Ecto neural progenitor cell (in vitro differentiated cells): ENCODE data around the gene CDC37L1.
"Not testable (repeated sequence)": the region's sequence is repeated elsewhere in the genome, so short reads cannot be mapped to it uniquely, and the experiment has no call there.

Experiments used
- DNase-seq: peaks from one replicate; pipeline ENCODE4 v3.0.0-alpha.2; 2018; ENCODE audit warnings: low spot score

The CDC37L1 gene

DNA sequence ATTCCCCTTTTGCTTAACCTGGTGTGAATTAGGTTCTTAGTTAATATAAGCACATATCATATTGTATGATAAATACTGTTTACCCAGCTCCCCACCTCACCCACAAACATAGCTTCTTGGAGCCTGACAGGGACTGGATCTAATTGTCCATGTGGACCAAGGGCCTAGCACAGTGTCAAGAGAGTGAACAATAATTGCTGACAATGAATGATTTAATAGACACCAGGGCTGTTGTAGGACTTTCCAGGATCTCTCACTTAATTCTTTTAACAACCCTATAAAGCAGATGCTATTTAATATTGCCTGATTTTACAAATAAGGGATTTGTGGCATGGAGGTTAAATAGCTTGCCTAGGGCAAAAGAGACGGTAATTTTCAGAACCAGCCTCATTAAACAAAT is 36.8 kb downstream of the CDC37L1 start:
- no peak for DNase-seq

GRCh38 chr9:4717815-4718214 is 38.4 kb downstream of the CDC37L1 start:
- no peak for DNase-seq

DNA sequence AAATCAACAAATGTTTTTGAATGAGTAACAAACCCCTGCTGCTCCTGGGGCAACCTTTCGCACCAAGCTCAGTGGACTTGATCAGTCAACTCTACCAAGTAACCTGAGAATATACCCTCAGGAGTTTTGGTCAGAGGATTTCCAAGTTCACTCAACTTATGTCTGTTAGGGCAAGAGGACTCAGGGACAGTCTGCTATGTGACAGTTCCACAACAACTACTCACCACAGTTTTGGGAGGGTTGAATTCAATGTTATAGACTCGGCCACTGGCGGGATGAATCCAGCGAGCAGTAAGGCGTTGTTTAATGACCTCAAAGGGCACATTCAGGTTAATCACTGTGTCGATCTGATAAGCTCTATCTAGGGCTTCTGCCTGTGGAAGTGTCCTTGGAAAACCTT is 39.5 kb downstream of the CDC37L1 start:
- DNase-seq: no peak

- no peak for DNase-seq
Measured at GRCh38 chr9:4721736-4722135, 42.4 kb downstream of the CDC37L1 start.

- no peak for DNase-seq
Measured at GRCh38 chr9:4725706-4726442, 46.5 kb downstream of the CDC37L1 start.

- no peak for DNase-seq
Measured at GRCh38 chr9:4727593-4727992, 48.2 kb downstream of the CDC37L1 start.

GRCh38 chr9:4732890-4733289 is 53.5 kb downstream of the CDC37L1 start:
- no peak for DNase-seq

GRCh38 chr9:4734150-4734549 is 54.8 kb downstream of the CDC37L1 start:
- no peak for DNase-seq

DNA sequence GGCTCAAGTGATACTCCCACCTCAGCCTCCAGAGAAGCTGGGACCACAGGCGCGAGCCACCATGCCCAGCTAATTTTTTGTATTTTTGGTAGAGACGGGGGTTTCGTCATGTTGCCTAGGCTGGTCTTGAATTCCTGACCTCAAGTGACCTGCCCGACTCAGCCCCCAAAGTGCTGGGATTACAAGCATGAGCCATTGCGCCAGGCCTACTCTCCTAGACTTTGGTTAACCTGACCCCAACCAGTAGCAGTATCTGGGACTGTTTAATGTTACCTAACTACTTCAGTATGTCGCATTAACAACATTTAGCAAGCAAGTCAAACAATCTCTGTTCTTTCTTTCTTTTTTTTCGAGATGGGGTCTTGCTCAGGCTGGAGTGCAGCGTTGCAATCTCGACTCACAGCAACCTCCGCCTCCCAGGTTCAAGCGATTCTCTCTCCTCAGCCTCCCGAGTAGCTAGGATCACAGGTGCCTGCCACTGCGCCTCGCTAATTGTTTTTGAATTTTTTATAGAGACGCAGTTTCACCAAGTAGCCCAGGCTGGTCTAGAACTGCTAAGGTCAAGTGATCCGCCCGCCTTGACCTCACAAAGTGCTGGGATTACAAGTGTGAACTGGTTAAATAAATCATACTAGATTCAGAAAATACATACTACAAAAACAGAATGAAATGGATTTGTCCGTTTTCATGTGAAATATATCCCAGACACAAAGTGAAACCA is 59.7 kb downstream of the CDC37L1 start:
- DNase-seq: no peak

- no peak for DNase-seq
Measured at GRCh38 chr9:4739587-4740387, 60.4 kb downstream of the CDC37L1 start.

DNA sequence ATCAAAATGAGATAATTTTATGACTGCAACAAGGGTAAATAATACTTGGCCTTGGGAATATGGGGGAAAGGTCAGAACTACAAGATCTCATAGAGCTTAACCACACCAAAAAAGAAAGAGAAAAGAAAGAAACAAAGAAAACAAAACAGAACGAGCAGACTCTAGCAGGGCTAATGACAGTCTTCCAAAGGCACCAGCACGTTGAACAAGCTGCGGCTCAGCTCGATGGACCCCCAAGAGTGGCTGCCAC is 60.9 kb downstream of the CDC37L1 start:
- DNase-seq: no peak

GRCh38 chr9:4740638-4741364 is 61.4 kb downstream of the CDC37L1 start, which contains the start of gene AK3:
TSS of gene AK3 (minus strand) at chr9:4741202. CDS start at chr9:4741087, 115 bp downstream.
- DNase-seq: peak; percentile 90

GRCh38 chr9:4741365-4742089 is 62.2 kb downstream of the CDC37L1 start:
- DNase-seq: no peak

GRCh38 chr9:4742246-4742645 is 62.9 kb downstream of the CDC37L1 start:
- DNase-seq: no peak

- no peak for DNase-seq
Measured at GRCh38 chr9:4743131-4743875, 63.9 kb downstream of the CDC37L1 start.

DNA sequence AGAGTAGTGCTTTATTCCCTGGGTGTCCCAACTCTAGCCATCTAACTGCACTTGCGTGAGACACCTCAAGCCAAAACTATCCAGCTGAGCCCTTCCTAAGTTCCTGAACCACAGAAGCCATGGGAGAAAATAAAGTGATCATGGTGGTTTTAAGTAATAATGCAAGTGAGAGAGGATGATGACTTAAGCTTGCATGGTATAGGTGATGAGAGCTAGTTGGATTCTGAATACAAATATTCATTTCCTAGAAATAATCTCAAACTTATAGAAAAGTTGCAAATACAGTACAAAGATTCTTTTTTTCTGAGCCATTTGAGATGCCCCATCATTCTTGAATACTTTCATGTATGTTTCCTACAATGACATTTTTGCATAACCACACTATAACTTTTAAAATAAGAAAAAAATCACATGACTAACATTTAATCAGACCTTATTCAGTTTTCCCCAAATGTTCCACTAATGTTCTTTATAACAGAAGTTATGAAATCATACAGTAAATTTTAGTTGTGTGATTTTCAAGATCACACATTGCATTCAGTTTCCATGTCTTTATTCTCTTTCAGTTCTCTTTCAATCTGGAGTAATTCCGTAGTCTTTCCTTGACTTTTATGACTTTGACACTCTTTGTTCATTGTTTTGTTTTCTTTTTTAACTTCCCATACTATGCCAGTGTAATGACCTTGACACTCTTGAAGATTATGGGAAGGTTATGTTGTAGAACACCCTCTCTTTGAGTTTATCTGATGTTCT is 67.1 kb downstream of the CDC37L1 start:
- no peak for DNase-seq

DNA sequence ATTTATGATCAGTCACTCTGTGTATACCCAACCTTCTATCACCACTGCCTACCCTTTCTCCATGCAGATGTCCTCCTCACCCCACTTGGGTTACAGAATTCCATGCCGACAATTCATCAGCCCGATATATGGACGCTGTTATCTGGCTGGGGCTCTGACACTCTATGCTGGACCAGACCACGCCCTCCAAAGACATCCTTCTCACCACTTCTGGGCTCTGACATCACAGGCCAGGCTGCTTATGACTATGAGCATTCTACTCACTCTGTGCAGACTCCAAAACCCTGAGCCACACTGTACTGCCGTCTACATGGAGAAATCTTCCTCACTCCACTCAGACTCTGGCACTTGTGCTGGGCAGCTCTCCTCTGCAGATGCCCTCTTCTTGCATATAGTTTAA is 69.2 kb downstream of the CDC37L1 start:
- DNase-seq: no peak

- DNase-seq: no peak
Measured at GRCh38 chr9:4750023-4750673, 70.8 kb downstream of the CDC37L1 start.

DNA sequence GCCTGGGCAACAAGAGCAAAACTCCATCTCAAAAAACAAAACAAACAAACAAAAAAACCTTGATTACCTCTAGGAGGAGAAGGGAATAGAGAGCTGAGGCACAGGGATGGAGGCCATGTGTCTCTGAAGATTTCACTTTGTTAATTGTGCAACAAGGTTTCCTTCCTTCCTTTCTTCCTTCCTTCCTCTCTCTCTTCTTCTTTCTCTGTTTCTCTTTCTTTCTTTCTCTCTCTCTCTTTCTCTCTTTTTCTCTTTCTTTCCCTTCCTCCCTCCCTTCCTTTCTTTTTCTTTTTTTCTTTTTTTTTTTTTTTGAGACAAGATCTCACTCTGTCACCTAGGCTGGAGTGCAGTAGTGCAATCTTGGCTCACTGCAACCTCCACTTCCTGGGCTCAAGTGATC is 75.2 kb downstream of the CDC37L1 start:
- not testable (repeated sequence) for DNase-seq
